ENCODE measurements around the gene DENND6A.

GRCh38 chr3:57655727-57656126, 37.1 kb downstream of the DENND6A start:
- TF ChIP-seq CTCF (tag by site-specific recombination; IDR thresholded peaks at IDR 0.05) (no peak), YY1 (tag by site-specific recombination; IDR thresholded peaks at IDR 0.05) (no peak), KLF1 (tag by site-specific recombination; IDR thresholded peaks at IDR 0.05) (no peak), REST (tag by site-specific recombination; IDR thresholded peaks at IDR 0.05) (no peak), ZNF518A (tag by site-specific recombination; conservative IDR thresholded peaks at IDR 0.05; ENCODE audit: low read depth) (no peak), SALL2 (tag by site-specific recombination; IDR thresholded peaks at IDR 0.05; ENCODE audit: borderline replicate concordance) (no peak), ZSCAN16 (tag by site-specific recombination; IDR thresholded peaks at IDR 0.05) (no peak), ZNF23 (tag by site-specific recombination; IDR thresholded peaks at IDR 0.05; ENCODE audit: borderline replicate concordance) (no peak), ZNF660 (tag by site-specific recombination; IDR thresholded peaks at IDR 0.05) (no peak), ZNF48 (tag by site-specific recombination; IDR thresholded peaks at IDR 0.05) (no peak)
